ENCODE results near the gene MELK. TPM values are rescaled to one million over a fixed set of nuclear protein-coding genes. Genes with fewer than 3 reads are reported as not detected.
"Not testable (repeated sequence)": the region's sequence is repeated elsewhere in the genome, so short reads cannot be mapped to it uniquely, and the experiment has no call there.

The MELK gene
- total and polyA plus RNA-seq, 2 of the 4 experiments (the other 2 are of a cell fraction) = 20.8 to 27.4 TPM

GRCh38 chr9:36560771-36561170 is 11.9 kb upstream of the MELK start:
- DNase-seq = peak; percentile 40
- Histone ChIP-seq H3K36me3 (ENCODE audit: control insufficient read depth, insufficient read depth, low read length) (no peaks in the 10 kb centered on the region), H3K4me3 (ENCODE audit: insufficient read depth, low read depth, low read length) (no peak overlapping the region), H3K4ac (ENCODE audit: low read depth, low read length) (peak overlapping the region; percentile 33; the same call in 1 of the 2 replicates), H3K9me1 (ENCODE audit: insufficient read depth, low read length) (0 out of 2 replicates have a peak, but pooled peaks cover 10% of the 10 kb centered on the region), H3K27ac (ENCODE audit: insufficient read depth, low read length) (no peak overlapping the region), H3K18ac (ENCODE audit: low read depth, low read length) (peak overlapping the region; percentile 96), H2AK9ac (replicated peaks; ENCODE audit: low read depth, low read length, poor library complexity) (no peak overlapping the region), H3K23ac (ENCODE audit: low read depth, low read length) (peak overlapping the region; percentile 86; the same call in 1 of the 2 replicates), H3K9me3 (ENCODE audit: control insufficient read depth, insufficient read depth, low read length) (no peaks in the 10 kb centered on the region), H3K9ac (ENCODE audit: low read depth, low read length) (peak overlapping the region; percentile 50; the same call in 1 of the 2 replicates), H3K27me3 (ENCODE audit: control insufficient read depth, insufficient read depth, low read length) (no peaks in the 10 kb centered on the region), H4K5ac (ENCODE audit: low read depth, low read length) (peak overlapping the region; percentile 72; the same call in 1 of the 2 replicates), H4K20me1 (ENCODE audit: insufficient read depth, low read length) (no peaks in the 10 kb centered on the region), H3K14ac (replicated peaks; ENCODE audit: low read depth, low read length) (peak overlapping the region; percentile 57; the same call in 1 of the 2 replicates), H3K56ac (ENCODE audit: extremely low read depth, insufficient read depth, low read length) (peak overlapping the region; percentile 39; the same call in 1 of the 2 replicates), H2BK5ac (ENCODE audit: low read depth, low read length, poor library complexity, severe bottlenecking) (peak overlapping the region; percentile 73), H3K4me1 (ENCODE audit: control insufficient read depth, insufficient read depth, low read length) (peaks cover 5% of the 10 kb centered on the region; the same call in 1 of the 2 replicates), H2BK15ac (ENCODE audit: low read depth, low read length) (peak overlapping the region; percentile 34; the same call in 1 of the 3 replicates), H4K91ac (ENCODE audit: insufficient read depth, low read depth, low read length) (peak overlapping the region; percentile 50; the same call in 1 of the 2 replicates), H4K8ac (ENCODE audit: low read depth in 2 of 2, low read length in 2 of 2) (peak overlapping the region; percentile 37 to 92; a peak in 3 of 4 replicates), H2AFZ (replicated peaks; ENCODE audit: low read length, poor library complexity) (no peak overlapping the region), H3K79me1 (ENCODE audit: low read depth in 1 of 2, low read length in 2 of 2) (no peaks in the 10 kb centered on the region), H2BK120ac (ENCODE audit: low read depth, low read length) (peak overlapping the region; percentile 84), H2AK5ac (ENCODE audit: low read depth, low read length) (no peak overlapping the region), H3K4me2 (ENCODE audit: low read depth, low read length) (peak overlapping the region; percentile 77; the same call in 1 of the 2 replicates), H2BK20ac (ENCODE audit: low read depth, low read length) (peak overlapping the region; percentile 91)
- BruUV-seq (replicated peaks) = no TSS peak
- CTCF ChIA-PET = interaction anchor here (0.6 to 2.0 kb wide), 3 partner anchors 154 to 217 kb away, joined by 3 to 8 read pairs (median 3); no protein-coding TSS in a partner anchor
- intact Hi-C loops (cut with micrococcal nuclease) = no loop called here
- in situ Hi-C loops (cut with MboI; ENCODE audit: low sequenced_read_pairs) = no loop called here
- TF ChIP-seq ELK1 (IDR thresholded peaks at IDR 0.05; ENCODE audit: borderline replicate concordance, low read depth, low read length) (no peak), CEBPB (IDR thresholded peaks at IDR 0.05; ENCODE audit: low read depth, low read length) (peak; percentile 55; the same call in 1 of the 2 replicates)
- dilution Hi-C loops (cut with HindIII; ENCODE audit: low sequenced_read_pairs, unreplicated experiment) = no loop called here
- no CpG with 5 or more reads among the region's 2 CpGs for WGBS, 2 experiments (ENCODE audit: extremely low coverage in 2 of 2, insufficient read length in 1 of 2)
- POLR2A ChIA-PET (ENCODE audit: unreplicated experiment) = no interaction called here
- peak; percentile 30 for ATAC-seq (ENCODE audit: low read depth)

GRCh38 chr9:36562801-36563200 is 9.9 kb upstream of the MELK start:
- H2BK20ac ChIP-seq (ENCODE audit: low read depth, low read length); H4K5ac ChIP-seq (ENCODE audit: low read depth, low read length); POLR2A ChIA-PET (ENCODE audit: unreplicated experiment); H3K4me1 ChIP-seq (ENCODE audit: control insufficient read depth, insufficient read depth, low read length); H2AFZ ChIP-seq (replicated peaks; ENCODE audit: low read length, poor library complexity); H2BK5ac ChIP-seq (ENCODE audit: low read depth, low read length, poor library complexity, severe bottlenecking); ATAC-seq (ENCODE audit: low read depth); H4K20me1 ChIP-seq (ENCODE audit: insufficient read depth, low read length); BruUV-seq (replicated peaks); H3K18ac ChIP-seq (ENCODE audit: low read depth, low read length); dilution Hi-C loops (cut with HindIII; ENCODE audit: low sequenced_read_pairs, unreplicated experiment); H3K79me1 ChIP-seq (ENCODE audit: low read depth in 1 of 2, low read length in 2 of 2); H3K27ac ChIP-seq (ENCODE audit: insufficient read depth, low read length); H3K9me3 ChIP-seq (ENCODE audit: control insufficient read depth, insufficient read depth, low read length); H3K27me3 ChIP-seq (ENCODE audit: control insufficient read depth, insufficient read depth, low read length); H4K91ac ChIP-seq (ENCODE audit: insufficient read depth, low read depth, low read length); H3K56ac ChIP-seq (ENCODE audit: extremely low read depth, insufficient read depth, low read length); H2AK9ac ChIP-seq (replicated peaks; ENCODE audit: low read depth, low read length, poor library complexity); H3K23ac ChIP-seq (ENCODE audit: low read depth, low read length); H2BK15ac ChIP-seq (ENCODE audit: low read depth, low read length); CTCF ChIA-PET; H3K36me3 ChIP-seq (ENCODE audit: control insufficient read depth, insufficient read depth, low read length); intact Hi-C loops (cut with micrococcal nuclease); DNase-seq; H4K8ac ChIP-seq (ENCODE audit: low read depth in 2 of 2, low read length in 2 of 2); H3K4me3 ChIP-seq (ENCODE audit: insufficient read depth, low read depth, low read length); in situ Hi-C loops (cut with MboI; ENCODE audit: low sequenced_read_pairs); H3K4ac ChIP-seq (ENCODE audit: low read depth, low read length); H3K9ac ChIP-seq (ENCODE audit: low read depth, low read length); H2BK120ac ChIP-seq (ENCODE audit: low read depth, low read length); H3K14ac ChIP-seq (replicated peaks; ENCODE audit: low read depth, low read length); H3K4me2 ChIP-seq (ENCODE audit: low read depth, low read length): not testable (repeated sequence)
- WGBS, 2 experiments (ENCODE audit: extremely low coverage in 2 of 2, insufficient read length in 1 of 2) = no CpG with 5 or more reads among the region's 11 CpGs
- H3K9me1 ChIP-seq (ENCODE audit: insufficient read depth, low read length) = 0 out of 2 replicates have a peak, but pooled peaks cover 10% of the 10 kb centered on the region
- peak overlapping the region; percentile 59; the same call in 1 of the 2 replicates for H2AK5ac ChIP-seq (ENCODE audit: low read depth, low read length)
